ENCODE measurements around the gene SOCS7.

Gene SOCS7

DNA sequence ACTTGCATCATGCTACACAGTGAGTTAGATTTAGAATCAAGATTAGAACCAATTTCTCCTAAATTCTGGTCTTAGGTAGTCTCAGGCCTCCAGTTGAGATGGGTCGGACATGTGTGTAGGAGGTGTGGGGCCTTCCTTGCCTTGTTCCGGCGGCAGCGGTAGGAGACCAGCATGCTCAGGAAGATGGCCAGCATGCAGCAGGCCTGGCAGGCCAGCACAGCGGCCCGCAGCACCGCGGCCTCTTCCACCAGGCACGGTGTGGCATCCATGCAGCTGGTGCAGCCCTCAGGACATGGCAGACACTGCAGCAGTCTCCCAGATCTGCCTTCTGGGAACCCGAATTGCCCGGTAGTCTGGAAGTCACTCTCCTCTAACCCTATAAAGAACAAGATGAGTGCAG is 14.8 kb upstream of the SOCS7 start:
- no peak for DNase-seq (ENCODE audit: low read depth)
- TF ChIP-seq, protein P1, sequence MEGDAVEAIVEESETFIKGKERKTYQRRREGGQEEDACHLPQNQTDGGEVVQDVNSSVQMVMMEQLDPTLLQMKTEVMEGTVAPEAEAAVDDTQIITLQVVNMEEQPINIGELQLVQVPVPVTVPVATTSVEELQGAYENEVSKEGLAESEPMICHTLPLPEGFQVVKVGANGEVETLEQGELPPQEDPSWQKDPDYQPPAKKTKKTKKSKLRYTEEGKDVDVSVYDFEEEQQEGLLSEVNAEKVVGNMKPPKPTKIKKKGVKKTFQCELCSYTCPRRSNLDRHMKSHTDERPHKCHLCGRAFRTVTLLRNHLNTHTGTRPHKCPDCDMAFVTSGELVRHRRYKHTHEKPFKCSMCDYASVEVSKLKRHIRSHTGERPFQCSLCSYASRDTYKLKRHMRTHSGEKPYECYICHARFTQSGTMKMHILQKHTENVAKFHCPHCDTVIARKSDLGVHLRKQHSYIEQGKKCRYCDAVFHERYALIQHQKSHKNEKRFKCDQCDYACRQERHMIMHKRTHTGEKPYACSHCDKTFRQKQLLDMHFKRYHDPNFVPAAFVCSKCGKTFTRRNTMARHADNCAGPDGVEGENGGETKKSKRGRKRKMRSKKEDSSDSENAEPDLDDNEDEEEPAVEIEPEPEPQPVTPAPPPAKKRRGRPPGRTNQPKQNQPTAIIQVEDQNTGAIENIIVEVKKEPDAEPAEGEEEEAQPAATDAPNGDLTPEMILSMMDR (IDR thresholded peaks at IDR 0.05; ENCODE audit: control insufficient read depth, insufficient read depth, low read depth, low read length, missing control alignments): no peak
- no peak overlapping the region for H3K4me3 ChIP-seq (ENCODE audit: control insufficient read depth, low read depth, low read length)

DNA sequence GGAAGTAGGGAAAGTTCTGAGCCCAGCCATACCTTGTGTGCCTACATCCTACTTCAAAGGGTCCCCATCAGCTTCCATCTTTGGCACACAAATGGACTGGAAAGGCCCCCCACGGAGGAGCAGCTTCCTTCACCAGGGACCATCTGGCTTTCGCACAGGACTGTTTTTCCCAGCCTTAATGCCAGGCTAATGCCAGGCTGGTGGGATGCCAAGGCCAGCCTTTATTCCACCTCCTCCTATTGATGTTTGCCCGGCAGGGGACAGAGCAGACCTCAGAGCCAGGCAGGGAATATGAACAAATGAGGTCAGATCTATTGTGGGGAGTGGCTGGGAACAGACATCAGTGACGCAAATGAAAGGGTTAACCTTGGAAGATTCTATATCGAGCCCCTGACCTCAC is 13.6 kb upstream of the SOCS7 start:
- no peak for DNase-seq (ENCODE audit: low read depth)
- TF ChIP-seq, protein P1 (IDR thresholded peaks at IDR 0.05; ENCODE audit: control insufficient read depth, insufficient read depth, low read depth, low read length, missing control alignments): no peak
- no peak overlapping the region for H3K4me3 ChIP-seq (ENCODE audit: control insufficient read depth, low read depth, low read length)

DNA sequence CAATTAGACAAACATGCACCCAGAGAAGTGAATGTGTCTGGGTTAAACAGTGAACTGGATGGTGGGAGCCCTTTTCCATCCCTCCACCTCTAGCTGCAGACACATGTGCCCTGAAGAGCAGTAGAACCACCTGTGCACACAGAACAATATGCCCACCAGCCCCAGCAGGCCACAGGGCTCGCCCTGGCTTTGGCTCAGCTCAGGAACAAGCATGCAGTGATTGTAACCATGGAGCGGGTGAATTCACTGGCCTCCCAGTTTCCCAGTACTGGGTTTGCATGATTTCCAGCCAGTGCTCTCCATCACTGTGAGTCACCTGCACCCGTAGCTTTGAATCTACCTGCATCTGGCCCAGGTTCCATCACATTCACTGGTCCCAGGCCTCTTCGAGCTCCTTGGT is 13.1 kb upstream of the SOCS7 start:
- TF ChIP-seq, protein P1 (IDR thresholded peaks at IDR 0.05; ENCODE audit: control insufficient read depth, insufficient read depth, low read depth, low read length, missing control alignments): no peak
- DNase-seq (ENCODE audit: low read depth): no peak
- no peak overlapping the region for H3K4me3 ChIP-seq (ENCODE audit: control insufficient read depth, low read depth, low read length)

DNA sequence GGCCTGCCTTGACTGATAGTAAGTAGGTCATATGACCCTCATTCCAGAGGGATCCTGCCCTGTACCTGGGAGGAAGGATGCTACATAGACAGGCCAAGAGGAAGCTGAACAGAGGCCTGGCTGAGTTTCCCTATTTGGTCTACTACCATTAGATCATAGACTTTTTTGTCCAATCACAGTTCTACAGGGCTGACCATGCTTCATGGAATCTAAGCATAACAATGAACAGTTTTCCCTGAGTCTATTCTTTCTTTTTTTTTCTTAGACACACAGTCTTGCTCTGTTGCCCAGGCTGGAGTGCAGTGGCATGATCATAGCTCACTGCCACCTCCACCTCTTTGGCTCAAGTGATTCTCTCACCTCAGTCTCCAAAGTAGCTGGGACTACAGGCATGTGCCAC is 11.8 kb upstream of the SOCS7 start:
- no peak for DNase-seq (ENCODE audit: low read depth)
- H3K4me3 ChIP-seq (ENCODE audit: control insufficient read depth, low read depth, low read length): no peak overlapping the region
- TF ChIP-seq, protein P1 (IDR thresholded peaks at IDR 0.05; ENCODE audit: control insufficient read depth, insufficient read depth, low read depth, low read length, missing control alignments): no peak

DNA sequence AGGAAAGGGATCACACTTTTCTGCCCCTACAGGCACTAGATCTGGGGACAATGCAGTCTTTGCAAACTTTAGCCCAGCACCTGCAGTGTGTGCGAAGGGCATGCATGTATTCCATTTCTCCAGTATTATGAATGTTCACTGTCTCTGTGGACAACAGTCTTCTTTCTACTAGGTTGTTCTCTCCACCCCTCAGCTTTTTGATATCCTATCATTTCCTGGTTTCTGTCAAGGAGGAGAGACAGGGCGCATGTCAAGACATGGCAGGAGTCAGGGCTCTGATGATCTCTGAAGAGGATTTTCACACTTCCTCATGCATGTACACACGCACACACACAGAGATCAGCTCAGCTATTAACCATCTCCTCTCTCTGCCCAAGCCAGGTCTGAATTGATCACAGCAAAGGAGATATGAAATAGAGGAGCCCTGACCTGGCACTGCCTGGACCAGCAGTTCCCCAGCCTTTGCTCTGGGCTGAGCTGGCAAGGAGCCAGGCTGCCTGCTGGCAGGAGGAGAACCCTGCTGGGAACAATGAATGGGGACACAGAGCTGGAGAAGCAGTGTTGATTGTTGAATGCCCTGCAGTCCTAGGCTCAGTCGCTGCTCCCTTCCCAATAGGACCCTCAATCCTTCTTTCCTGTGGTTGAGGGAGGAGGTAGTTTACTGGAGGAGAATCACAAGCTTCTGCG is 10.5 kb upstream of the SOCS7 start:
- H3K4me3 ChIP-seq (ENCODE audit: control insufficient read depth, low read depth, low read length): no peak overlapping the region
- DNase-seq (ENCODE audit: low read depth): no peak
- TF ChIP-seq, protein P1 (IDR thresholded peaks at IDR 0.05; ENCODE audit: control insufficient read depth, insufficient read depth, low read depth, low read length, missing control alignments): no peak

DNA sequence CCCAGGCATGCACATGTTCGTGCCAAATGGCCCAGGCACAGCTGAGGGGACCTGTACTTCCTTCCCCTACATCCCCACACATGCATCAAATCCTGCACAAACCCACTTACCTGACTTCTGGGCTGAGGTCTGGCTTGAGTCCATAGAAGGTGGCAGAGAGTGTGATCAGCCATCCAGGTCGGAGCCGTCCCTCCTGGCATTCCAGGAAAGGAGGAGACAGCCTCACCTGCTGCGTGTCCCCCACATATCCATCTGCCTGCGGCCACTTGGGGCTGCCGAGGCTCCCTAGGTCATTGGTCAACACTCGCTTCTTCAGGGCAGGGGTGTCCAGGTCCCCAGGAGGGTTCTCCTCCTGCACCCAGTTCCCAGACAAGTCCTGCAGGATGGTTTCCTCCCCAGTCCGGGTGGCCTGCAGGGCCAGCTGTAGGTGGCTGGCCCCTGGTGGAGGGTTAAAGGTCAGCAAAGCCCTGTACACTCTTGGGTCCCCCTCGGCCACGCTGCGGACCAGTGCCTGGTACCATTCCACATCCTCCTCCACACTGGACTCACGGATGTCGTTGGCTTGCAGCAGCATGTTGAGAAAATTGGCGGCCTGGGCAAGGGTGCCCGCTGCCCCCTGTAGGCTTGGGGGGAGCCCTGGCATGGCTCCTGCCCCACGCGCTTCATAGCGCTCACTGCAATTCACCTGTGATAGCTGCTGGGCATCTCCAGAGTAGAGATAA is 8.6 kb upstream of the SOCS7 start:
- H3K4me3 ChIP-seq (ENCODE audit: control insufficient read depth, low read depth, low read length): no peak overlapping the region
- DNase-seq (ENCODE audit: low read depth): no peak
- TF ChIP-seq, protein P1 (IDR thresholded peaks at IDR 0.05; ENCODE audit: control insufficient read depth, insufficient read depth, low read depth, low read length, missing control alignments): no peak

Measured in AG09309 (cell line).